SK-MEL-5 (cell line): ENCODE data around the gene NTHL1. TPM values are rescaled to one million over a fixed set of nuclear protein-coding genes. Genes with fewer than 3 reads are reported as not detected.
A peak's percentile ranks its signal among the peaks of the same experiment; 100 is the strongest.
"Not testable (repeated sequence)": the region's sequence is repeated elsewhere in the genome, so short reads cannot be mapped to it uniquely, and the experiment has no call there.

Experiments used
- DNase-seq: peaks from one replicate; pipeline ENCODE4 v3.0.0-alpha.2; 2016; ENCODE audit warnings: low read depth, low spot score
- in situ Hi-C: cut with HindIII; loops from 2 replicates; pipeline ENCODE4 v1.10.0; 2016; ENCODE audit warnings: low sequenced_read_pairs, high pct_unique_total_duplicates, low pct_unique_long_range_greater_than_20kb
- total RNA-seq: library from RNA; depleted of rRNA; stranded (reverse); fragments of >200 nt; shearing (Covaris generic); gene quantifications from 2 replicates; pipeline ENCODE4 v1.2.3, GENCODE V29; 2014

Gene NTHL1
- total RNA-seq, 1 experiment from 2014 or later: 27.0 TPM

DNA sequence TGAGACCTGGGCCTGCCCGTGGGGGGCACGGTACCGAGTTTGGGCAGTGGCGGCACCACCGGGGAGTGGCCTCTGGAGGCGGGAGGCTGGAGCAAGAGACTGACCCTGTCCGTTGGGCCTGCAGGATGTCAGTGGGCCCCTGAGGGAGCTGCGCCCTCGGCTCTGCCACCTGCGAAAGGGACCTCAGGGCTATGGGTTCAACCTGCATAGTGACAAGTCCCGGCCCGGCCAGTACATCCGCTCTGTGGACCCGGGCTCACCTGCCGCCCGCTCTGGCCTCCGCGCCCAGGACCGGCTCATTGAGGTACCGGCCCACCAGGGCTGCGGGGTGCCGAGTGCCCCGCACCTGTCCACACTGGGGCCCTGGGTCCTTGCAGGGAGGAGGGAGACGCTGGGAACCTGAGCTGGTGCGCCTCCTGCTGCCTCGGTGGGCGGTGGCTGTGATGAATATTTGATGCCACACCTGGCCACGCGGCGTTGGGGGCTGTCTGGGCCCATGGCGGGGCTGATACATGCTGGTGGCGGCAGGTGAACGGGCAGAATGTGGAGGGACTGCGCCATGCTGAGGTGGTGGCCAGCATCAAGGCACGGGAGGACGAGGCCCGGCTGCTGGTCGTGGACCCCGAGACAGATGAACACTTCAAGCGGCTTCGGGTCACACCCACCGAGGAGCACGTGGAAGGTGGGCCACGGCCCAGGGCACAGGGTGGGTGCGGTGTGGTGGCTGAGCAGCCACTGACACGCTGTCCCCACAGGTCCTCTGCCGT is 11.3 kb downstream of the NTHL1 start:
- DNase-seq: no peak
- in situ Hi-C loops: no loop called here

DNA sequence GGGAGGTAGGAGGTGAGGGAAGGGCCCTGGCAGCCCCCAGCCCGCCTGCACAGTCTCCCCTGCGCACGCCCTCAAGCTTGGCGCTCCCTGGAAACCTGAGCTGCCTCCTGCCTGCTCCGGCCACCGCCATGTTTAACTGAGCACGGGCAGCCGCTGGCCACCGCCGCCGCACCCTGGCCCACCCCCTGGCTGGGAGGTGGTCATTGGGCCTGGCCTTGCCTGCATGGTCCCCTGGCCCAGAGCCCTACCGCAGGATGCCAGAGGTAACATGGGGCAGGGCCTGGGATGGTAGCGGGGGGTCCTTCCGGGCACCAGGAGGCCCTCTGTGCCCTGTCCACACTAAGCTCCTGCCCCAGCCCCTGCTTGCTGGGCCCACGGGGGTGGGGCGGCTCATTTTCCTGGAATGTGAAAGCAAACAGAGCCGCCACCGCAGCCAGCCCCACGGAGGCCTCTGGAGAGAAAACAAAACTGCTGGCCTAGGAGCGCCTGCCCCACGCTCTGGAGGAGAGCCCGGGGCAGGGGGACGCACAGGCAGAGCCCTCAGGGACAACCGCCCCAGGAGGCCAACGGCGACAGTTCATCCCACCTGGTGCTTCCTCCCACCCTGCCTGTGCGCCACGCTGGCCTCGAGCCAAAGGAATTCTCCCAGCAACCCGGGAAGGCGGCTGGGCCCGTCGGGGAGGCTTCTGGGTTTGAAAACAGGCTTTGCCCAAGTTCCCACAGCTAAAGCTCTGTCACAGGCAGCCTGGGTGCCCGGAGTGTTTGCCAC is 12.0 kb downstream of the NTHL1 start:
- no peak for DNase-seq
- in situ Hi-C loops: no loop called here

DNA sequence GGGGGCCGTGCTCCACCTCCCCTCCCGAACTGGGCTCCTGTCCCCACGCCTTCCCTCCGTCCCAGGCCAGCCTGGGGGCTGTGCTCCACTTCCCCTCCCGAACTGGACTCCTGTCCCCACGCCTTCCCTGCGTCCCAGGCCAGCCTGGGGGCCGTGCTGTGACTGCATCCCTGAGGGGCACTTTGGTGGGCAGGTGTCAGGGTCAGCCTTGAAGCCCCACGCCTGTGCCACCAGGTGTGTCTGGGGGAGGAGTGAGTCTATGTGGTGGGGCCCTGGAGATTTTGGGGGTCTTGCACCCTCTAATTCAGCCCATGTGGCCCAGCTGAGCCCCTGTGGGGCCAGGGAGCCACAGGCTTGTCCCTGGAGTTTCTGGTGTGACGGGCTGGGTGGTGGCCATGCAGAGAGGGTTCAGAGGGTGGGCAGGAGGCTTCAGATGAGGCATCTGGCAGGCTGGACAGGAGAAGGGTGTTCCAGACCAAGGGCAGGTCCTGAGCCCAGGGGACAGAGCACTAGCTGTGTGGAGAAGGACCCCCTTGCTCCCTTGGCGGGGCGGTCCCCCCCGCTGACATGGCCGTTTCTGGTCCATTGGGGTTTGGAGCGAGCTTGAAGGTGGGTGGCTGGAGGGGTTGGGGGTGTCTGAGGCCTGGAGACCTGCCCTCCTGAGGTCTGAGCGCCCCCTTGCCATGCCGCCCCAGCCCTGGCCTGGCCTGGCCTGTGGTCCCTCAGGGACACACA is 12.8 kb downstream of the NTHL1 start:
- in situ Hi-C loops: no loop called here
- no peak for DNase-seq

DNA sequence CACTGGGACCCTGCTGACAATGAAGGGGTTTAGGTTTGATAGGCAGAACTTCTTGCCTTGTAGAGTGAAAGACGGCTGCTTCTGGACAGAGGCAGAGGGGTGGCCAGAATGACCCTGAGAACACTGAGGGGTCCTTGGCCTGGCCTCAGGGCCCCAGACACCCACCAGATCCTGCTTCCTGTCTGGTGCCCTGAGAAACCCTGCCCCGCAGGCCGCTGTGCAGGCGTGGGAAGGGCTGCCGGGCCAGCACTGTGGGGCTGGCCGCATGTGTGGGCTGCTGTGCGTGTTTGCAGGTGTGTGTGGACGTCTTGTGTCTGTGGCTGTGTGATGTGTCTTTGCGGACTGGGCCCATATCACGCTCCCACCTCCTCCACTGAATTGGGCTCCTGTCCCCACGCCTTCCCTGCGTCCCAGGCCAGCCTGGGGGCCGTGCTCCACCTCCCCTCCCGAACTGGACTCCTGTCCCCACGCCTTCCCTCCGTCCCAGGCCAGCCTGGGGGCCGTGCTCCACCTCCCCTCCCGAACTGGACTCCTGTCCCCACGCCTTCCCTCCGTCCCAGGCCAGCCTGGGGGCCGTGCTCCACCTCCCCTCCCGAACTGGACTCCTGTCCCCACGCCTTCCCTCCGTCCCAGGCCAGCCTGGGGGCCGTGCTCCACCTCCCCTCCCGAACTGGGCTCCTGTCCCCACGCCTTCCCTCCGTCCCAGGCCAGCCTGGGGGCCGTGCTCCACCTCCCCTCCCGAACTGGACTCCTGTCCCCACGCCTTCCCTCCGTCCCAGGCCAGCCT is 13.5 kb downstream of the NTHL1 start:
- in situ Hi-C loops, DNase-seq: not testable (repeated sequence)

DNA sequence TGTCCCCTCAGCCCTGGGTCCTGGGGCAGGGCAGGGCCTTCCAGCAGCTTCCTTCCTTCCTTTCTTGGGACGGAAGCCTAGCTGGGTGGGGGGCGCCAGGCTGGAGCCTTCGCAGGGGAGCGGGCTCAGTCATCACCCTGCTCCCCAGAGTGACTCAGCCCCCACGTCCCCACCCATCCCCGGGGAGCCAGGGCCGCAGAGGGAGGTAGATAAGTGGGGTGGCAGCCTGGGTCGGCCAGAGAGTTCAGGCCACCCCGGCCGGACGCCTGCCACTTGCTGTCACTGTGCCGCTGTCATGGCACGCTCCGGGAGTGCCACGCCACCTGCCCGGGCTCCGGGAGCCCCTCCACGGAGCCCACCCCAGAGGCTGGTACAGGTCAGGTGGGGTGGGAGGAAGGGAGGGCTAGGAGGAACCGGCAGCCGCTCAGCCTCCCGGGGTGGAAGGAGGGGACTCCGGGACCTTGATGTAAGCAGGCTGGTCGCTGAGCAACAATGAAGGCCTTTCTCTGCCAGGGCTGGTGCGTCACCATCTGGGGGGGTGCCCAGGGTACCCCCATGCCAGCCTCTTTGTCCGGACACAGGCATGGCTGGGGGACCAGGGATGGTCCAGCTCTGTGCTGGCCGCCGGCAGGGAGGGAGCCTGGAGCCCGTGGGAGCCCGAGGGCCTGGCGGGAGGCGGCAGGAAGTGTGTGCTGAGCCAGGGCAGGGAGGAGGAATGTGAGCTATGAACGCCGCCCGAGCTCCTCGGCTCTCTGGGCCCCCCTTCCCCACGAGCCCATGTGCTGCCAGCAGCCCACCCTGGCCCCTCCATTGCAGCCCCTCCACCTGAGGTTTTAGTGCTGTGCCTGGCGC is 14.4 kb downstream of the NTHL1 start:
- DNase-seq: peak; percentile 4
- in situ Hi-C loops: no loop called here

DNA sequence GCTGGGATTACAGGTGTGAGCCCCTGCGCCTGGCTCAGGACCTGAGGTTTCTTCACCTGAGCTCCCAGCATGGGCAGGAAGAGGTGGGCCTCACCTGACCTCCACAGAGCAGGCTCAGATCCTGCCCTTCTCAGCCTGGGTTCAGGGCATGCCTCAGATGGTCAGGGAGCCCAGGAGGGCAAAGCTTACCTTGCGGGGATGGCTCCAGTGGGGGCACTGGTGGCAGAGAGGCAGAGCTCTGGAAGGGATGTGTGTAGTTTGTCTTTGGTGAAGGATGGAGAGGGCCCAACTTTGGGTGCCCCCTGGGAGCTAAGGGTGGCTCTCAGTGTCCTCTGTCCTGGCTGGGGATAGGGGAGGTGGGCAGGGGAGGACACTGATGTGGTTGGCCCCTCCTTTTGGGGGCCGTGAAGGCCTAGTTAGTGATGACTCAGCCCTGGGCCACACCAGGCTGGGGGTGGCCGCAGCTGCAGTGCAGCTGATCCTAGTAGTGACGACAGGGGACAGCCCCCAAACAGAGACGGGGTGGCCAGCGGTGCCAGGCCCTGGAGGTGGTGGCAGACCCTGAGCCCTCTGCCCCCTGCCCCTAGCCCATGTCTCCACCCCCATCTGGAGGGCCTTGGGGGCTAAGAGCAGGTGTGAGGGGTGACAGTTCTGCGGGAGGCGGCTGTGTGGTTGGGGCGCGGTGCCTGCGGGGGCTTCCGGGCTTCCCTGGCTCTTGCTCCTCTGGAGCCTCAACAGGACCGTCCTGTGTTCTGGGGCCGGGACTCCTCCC is 15.2 kb downstream of the NTHL1 start:
- no peak for DNase-seq
- in situ Hi-C loops: no loop called here

DNA sequence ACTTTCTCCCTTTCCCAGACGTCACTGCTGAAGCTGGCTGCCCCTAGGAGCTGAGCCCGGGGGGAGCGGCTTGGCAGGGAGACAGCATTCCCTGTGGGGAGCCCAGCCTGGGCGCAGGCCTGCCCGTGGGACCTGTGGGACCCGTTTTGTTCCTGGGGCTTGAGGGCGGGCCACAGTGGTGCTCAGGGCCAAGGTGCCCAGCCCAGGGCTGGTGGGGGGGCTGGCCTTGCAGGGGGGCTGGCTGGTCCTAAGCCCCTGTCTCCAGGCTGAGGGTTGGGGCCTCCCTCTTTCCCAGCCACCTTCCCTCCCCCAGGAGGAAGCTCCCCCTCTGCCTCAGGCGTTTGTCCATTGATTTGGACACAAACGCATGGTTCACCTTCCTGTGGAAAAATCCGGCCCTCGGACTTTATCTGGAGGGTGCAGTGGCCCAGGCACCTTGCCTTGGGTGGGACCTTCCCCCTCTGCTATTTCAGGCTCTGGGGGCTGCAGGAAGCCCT is 16.5 kb downstream of the NTHL1 start:
- in situ Hi-C loops: no loop called here
- no peak for DNase-seq

DNA sequence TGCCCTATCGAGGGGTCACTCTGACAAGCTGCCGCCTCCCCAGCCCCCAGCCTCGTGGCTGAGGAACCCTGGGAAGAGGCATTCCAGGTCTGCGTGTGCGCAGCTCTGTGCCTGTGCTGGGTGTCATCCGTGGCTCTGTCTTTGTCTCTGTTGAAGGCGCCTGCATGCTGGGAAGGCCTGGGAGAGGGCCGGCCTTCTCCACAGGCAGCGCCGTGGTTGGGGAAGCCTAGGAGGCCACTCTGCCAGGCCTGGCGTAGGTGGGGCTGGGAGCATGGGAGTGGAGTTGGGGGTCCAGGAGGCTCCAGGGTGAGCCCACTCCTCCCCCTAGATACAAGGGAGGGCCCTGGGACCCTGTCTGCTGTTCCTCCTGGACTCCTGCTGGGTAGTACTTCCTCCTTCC is 17.6 kb downstream of the NTHL1 start:
- in situ Hi-C loops: no loop called here
- DNase-seq: no peak

DNA sequence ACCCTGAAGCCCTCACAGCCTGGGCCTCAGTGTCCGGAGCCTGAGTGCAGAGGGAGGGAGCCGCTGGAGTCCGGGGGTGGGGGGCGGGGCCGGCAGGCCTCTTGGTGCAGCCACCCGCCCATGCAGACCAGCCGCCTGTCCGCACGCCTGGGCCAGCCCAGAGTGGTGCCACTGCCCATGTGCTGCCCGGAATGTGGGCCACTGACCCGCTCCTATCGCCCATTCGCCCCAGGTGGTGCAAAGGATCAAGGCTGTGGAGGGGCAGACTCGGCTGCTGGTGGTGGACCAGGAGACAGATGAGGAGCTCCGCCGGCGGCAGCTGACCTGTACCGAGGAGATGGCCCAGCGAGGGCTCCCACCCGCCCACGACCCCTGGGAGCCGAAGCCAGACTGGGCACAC is 18.3 kb downstream of the NTHL1 start:
- DNase-seq: no peak
- in situ Hi-C loops: no loop called here

DNA sequence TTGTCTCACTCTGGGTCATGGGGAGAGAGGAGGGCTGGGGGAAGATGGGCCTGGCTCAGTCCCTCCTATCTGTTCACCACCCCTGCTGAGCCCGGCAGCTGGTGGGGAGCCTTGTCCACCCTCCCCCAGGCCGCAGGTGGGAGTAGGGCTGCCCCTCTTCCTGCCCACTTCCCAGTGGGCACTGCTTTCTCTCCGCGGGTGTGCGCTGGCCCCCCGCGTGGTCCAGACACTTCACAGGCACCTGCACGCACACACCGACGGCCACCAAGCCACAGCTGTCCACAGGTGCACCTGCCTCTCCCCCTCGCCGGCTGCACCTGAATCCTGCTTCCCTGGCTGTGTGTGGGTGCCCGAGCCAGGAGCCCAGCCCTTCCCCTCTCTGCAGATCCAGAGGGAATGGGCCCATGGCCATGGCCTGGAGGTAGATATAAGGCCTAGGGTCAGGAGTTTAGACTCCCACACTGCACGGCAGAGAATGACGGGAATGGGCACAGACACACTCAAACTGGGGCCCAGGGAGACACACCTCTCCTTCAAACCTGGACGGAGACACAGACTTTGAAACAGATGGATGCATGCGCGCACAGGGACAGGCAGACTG is 18.9 kb downstream of the NTHL1 start:
- in situ Hi-C loops: no loop called here

DNA sequence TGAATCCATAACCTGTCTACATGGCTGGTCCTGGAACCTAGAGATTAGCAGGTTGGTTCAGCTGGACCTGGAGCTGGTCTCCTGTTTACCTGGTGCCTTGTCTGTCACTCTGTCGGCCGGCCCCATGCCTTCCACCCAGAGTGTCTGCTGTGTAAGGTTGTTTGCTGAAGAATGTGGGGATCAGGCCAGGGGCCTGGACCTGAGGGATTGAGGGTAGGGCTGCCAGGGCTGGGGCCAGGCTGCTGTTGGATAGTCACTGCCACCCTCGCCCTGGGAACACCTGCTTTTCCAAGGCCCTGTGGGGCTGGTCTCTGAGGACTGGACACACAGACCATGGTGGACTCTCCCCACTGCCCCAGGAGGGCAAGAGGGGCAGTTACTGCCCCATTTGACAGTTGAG is 19.5 kb downstream of the NTHL1 start:
- in situ Hi-C loops: no loop called here
- no peak for DNase-seq

More for the DNA sequence above, 18.9 kb downstream of the NTHL1 start:
- no peak for DNase-seq

DNA sequence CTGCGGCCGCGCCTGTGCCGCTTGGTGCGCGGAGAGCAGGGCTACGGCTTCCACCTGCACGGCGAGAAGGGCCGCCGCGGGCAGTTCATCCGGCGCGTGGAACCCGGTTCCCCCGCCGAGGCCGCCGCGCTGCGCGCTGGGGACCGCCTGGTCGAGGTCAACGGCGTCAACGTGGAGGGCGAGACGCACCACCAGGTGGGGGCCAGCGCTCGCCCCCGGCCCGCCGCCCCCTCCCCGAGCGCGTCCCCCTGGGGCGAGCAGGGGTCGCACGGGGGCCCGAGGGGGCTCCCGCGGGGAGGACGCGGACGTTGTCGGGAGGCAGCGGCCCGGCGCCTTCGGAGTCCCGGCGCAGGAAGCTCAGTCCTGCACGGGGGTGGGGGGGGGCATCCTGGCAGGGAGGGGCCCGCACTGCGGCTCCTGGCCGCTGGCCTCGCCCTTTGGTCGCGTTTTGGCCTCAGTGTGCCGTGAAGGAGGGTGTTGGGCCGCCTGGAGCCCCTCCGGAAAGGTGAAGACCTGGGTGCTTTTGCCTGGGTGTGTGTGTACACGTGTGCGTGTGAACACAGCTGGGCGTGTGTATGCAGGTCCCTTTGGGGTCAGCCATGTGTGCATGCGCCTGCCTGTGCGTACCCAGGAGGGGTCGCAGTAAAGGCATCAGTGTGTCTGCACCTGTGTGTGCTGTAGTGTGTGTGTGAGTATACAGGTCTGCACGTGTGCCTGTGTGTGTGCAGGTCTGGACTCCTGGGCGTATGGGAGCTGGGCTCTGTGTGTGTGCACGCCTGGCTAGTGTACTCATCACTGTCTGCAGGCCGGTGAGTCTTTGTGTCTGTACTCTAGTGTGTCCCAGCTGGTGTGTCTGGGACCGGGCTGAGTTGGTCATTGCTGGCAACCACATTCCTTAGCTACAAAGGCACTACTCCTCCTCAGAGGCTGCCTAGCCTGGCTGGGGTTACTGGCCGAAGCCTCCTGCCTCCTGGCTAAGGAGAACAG is 20.3 kb downstream of the NTHL1 start:
- in situ Hi-C loops: no loop called here
- no peak for DNase-seq

DNA sequence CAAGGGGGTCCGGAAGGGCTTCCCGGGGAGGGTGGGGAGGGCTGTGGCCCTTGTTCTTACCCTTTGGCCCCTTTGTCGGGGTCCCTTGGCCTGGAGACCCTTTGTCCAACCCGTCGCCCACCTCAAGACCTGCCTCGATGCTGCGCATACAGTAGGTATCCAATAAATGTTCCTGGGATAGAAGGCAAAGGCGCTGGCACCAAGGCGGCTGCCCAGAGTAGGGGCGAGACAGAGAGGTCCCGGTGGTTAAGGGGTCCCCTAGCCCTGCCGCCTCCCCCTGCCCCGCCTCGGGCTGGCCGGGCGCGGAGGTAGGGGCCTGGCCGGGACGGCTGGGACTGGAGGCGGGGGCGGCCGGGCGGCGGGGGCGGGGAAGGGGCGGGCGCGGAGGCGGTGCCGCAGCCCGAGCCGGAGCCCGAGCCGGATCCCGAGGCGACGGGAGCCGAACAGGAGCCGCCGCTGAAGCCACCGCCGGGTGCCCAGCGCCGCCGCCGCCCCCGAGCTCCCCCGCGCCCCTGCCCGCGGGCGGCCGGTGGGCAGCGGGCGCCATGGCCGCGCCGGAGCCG is 21.1 kb downstream of the NTHL1 start, which contains the start of gene NHERF2:
Gene NHERF2 (plus strand): TSS at position 442 of the 563 bp plus-strand sequence. CDS start 104 bp downstream, at position 546.
- in situ Hi-C loops: no loop called here
- DNase-seq: peak; percentile 30

DNA sequence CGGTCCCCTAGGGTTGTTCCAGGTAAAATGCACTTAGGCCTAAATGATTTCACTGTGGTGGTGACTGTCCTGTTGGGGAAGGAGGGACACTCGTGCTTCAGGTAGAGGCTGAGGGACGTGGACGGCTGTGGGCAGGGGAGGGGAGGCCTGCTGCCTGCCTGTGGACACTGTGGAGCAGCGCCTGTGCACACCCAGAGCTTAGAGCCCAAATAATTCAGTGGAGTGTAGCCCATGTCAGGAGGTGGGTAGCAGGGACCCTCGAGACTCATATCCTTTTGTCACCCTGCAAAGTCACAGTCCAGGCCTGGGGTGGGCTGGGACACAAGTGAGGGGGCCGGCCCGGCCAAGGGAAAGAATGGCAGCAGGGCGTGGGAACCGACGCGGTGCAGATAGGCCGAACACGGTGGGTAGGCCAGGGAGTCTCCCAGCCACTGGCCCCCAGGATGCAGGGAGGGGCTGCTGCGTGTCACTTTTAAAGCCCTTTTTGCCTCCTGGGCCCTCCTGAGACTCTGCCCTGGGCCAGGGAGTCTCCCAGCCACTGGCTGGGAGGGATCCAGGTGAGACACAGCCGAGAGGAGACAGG is 21.7 kb downstream of the NTHL1 start:
- DNase-seq: no peak
- in situ Hi-C loops: no loop called here
